Adipose tissue (tissue), 3 donors: ENCODE results near the gene R3HDM2. TPM values are rescaled to one million over a fixed set of nuclear protein-coding genes. Genes with fewer than 3 reads are reported as not detected.
A peak's percentile ranks its signal among the peaks of the same experiment; 100 is the strongest.

ENCODE experiments used
- H3K27ac ChIP-seq: one replicate; pipeline ENCODE4 v1.5.1; 2013; ENCODE audit warnings: low read depth, low read length
- WGBS, 3 donors: extraction: QIAGEN DNeasy Blood & Tissue Kit; methylation state at CpG; one replicate each; pipeline ENCODE4 v1.1.7; 2013; 5-methylcytosine and 5-hydroxymethylcytosine counted together
- polyA plus RNA-seq, 3 donors: library from polyadenylated mRNA; stranded (reverse); fragments of 200-250 nt; gene quantifications; one replicate each; pipeline ENCODE4 v1.2.3, GENCODE V29; 2013
- donor health status: healthy with polysubstance abuse.
- donor health status: Bipolar disorder and iron deficiency.
- donor health status: healthy.

R3HDM2 gene
- polyA plus RNA-seq, result 10 to 100 TPM; 11.7 to 24.2 (median 18.1) TPM

- 1 to 3% (median 1%) methylated on average over 27 to 41 of the region's 41 CpGs for WGBS, 3 donors
- H3K27ac ChIP-seq, result peak within 1 kb of the TSS; percentile 8
Measured at GRCh38 chr12:57430931-57431566, at the start of gene R3HDM2. Gene R3HDM2, minus strand, starts transcription at chr12:57431043. Its CDS starts 120,615 bp downstream, at chr12:57310428.

GRCh38 chr12:57479376-57480115 is 48.7 kb upstream of the R3HDM2 start, which contains the start of gene ARHGAP9:
Gene ARHGAP9, minus strand, starts transcription at chr12:57479866. Its CDS starts 460 bp downstream, at chr12:57479406.
- peak within 1 kb of the TSS; percentile 19 for H3K27ac ChIP-seq
- WGBS, 3 donors, result 49 to 70% (median 61%) methylated on average over 6 of the region's 6 CpGs

GRCh38 chr12:57479043-57479375 is 48.2 kb upstream of the R3HDM2 start:
- WGBS, 3 donors, result 78 to 81% (median 79%) methylated on average over 10 of the region's 10 CpGs
- peak overlapping the region; percentile 19 for H3K27ac ChIP-seq

- 41 to 73% (median 45%) methylated on average over 10 to 12 of the region's 12 CpGs for WGBS, 3 donors
- H3K27ac ChIP-seq, result peak overlapping the region; percentile 65
Measured at GRCh38 chr12:57477710-57478681, 47.2 kb upstream of the R3HDM2 start.

GRCh38 chr12:57476993-57477709 is 46.3 kb upstream of the R3HDM2 start:
- peak overlapping the region; percentile 65 for H3K27ac ChIP-seq
- 43 to 80% (median 68%) methylated on average over 15 of the region's 15 CpGs for WGBS, 3 donors

GRCh38 chr12:57476162-57476992 is 45.5 kb upstream of the R3HDM2 start:
- 13 to 19% (median 17%) methylated on average over 27 to 29 of the region's 29 CpGs for WGBS, 3 donors
- no peak overlapping the region for H3K27ac ChIP-seq

- 11 to 25% (median 22%) methylated on average over 67 to 84 of the region's 84 CpGs for WGBS, 3 donors
- no peak overlapping the region for H3K27ac ChIP-seq
Measured at GRCh38 chr12:57475271-57476161, 44.7 kb upstream of the R3HDM2 start.

- H3K27ac ChIP-seq, result no peak overlapping the region
- WGBS, 3 donors, result 62 to 83% (median 80%) methylated on average over 7 of the region's 7 CpGs
Measured at GRCh38 chr12:57474862-57475261, 44.0 kb upstream of the R3HDM2 start.

GRCh38 chr12:57474430-57474829 is 43.6 kb upstream of the R3HDM2 start:
- no peak overlapping the region for H3K27ac ChIP-seq
- WGBS, 3 donors, result 75 to 81% (median 78%) methylated on average over 8 of the region's 8 CpGs

GRCh38 chr12:57473886-57474285 is 43.0 kb upstream of the R3HDM2 start:
- WGBS, 3 donors, result 92 to 95% (median 93%) methylated on average over 5 of the region's 5 CpGs
- H3K27ac ChIP-seq, result no peak overlapping the region

GRCh38 chr12:57473392-57473791 is 42.5 kb upstream of the R3HDM2 start:
- 38 to 67% (median 54%) methylated on average over 3 of the region's 3 CpGs for WGBS, 3 donors
- no peak overlapping the region for H3K27ac ChIP-seq

GRCh38 chr12:57472391-57472790 is 41.5 kb upstream of the R3HDM2 start:
- H3K27ac ChIP-seq, result no peak overlapping the region
- 77 to 91% (median 89%) methylated on average over 3 of the region's 3 CpGs for WGBS, 3 donors

GRCh38 chr12:57471661-57472060 is 40.8 kb upstream of the R3HDM2 start:
- H3K27ac ChIP-seq, result no peak overlapping the region
- WGBS, 3 donors, result 86 to 94% (median 88%) methylated on average over 3 of the region's 3 CpGs

GRCh38 chr12:57470970-57471656 is 40.3 kb upstream of the R3HDM2 start:
- 87 to 94% (median 94%) methylated on average over 4 of the region's 4 CpGs for WGBS, 3 donors

GRCh38 chr12:57470286-57470969 is 39.6 kb upstream of the R3HDM2 start:
- H3K27ac ChIP-seq, result no peak overlapping the region
- WGBS, 3 donors, result 89 to 95% (median 95%) methylated on average over 14 of the region's 14 CpGs

More at GRCh38 chr12:57470970-57471656, 40.3 kb upstream of the R3HDM2 start:
- no peak overlapping the region for H3K27ac ChIP-seq
